ENCODE data around the gene VSIG10L2.

The VSIG10L2 gene

DNA sequence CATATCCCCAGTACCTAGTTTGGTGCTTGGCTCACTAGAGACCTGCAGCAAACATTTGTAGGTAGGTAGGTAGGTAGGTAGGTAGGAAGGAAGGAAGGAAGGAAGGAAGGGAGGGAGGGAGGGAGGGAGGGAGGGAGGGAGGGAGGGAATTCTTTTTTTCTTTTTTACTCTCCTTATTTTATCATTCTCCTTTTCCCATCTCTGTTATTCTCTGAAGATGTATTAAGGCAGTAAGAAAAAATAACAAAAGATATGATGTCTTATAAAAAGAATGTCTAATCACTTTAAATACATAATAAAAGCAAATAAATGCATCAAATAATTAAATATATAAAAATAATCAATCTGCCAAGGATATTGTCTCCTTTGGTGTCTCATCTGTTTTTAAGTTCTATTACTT is 28.4 kb downstream of the VSIG10L2 start:
- Mint-ChIP-seq H3K4me3 (no peak overlapping the region), H3K27ac (no peak overlapping the region), H3K4me1 (peaks cover 5% of the 10 kb centered on the region), H3K27me3 (ENCODE audit: low read depth, poor library complexity) (no peaks in the 10 kb centered on the region), H3K9me3 (no peaks in the 10 kb centered on the region), H3K36me3 (ENCODE audit: low read depth) (peaks cover 86% of the 10 kb centered on the region)
- TF ChIP-seq, protein P1, sequence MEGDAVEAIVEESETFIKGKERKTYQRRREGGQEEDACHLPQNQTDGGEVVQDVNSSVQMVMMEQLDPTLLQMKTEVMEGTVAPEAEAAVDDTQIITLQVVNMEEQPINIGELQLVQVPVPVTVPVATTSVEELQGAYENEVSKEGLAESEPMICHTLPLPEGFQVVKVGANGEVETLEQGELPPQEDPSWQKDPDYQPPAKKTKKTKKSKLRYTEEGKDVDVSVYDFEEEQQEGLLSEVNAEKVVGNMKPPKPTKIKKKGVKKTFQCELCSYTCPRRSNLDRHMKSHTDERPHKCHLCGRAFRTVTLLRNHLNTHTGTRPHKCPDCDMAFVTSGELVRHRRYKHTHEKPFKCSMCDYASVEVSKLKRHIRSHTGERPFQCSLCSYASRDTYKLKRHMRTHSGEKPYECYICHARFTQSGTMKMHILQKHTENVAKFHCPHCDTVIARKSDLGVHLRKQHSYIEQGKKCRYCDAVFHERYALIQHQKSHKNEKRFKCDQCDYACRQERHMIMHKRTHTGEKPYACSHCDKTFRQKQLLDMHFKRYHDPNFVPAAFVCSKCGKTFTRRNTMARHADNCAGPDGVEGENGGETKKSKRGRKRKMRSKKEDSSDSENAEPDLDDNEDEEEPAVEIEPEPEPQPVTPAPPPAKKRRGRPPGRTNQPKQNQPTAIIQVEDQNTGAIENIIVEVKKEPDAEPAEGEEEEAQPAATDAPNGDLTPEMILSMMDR (IDR thresholded peaks at IDR 0.05), result no peak
- DNase-seq, result no peak

DNA sequence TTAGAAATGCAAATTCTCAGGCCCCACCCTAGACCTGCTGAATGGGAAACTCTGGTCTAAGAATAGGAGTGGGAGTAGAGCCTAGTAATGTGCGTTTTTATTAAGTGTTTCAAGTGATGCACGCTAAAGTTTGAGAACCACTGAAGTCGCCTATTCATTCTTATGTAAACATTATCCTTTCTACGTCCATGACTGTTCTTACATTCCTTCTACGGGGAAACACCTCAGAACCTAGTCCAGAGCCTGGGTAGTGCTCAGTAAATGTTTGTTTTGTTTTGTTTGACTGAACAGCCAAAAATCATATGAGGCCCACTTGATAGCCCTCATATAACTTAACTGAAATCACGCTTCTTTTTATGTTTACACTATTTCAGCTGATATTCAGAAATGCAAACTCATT is 29.8 kb downstream of the VSIG10L2 start:
- no peaks in the 10 kb centered on the region for H3K27me3 Mint-ChIP-seq (ENCODE audit: low read depth, poor library complexity)
- H3K4me1 Mint-ChIP-seq, result peaks cover 4% of the 10 kb centered on the region
- no peak overlapping the region for H3K4me3 Mint-ChIP-seq
- H3K36me3 Mint-ChIP-seq (ENCODE audit: low read depth), result peaks cover 77% of the 10 kb centered on the region
- H3K9me3 Mint-ChIP-seq, result no peaks in the 10 kb centered on the region
- H3K27ac Mint-ChIP-seq, result no peak overlapping the region
- TF ChIP-seq, protein P1 (IDR thresholded peaks at IDR 0.05), result no peak
- DNase-seq, result no peak

DNA sequence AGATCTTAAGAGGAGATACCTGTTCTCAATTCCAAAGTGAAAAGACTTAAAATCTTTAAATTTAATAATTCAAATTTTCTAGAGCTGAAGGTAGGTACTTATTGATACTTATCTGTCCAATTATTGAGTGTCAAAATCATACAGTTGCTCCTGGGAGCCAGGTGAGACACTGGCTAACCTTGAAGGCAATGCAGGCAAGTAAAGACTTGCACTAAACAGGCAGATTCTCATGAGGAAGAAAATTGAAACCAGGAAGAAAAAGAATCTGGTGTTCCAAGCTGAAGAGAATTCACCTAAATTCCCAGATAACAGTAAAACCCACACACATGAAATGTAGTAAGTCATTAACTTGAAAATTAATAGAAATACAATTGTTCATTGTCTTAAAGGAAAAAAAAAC is 30.3 kb downstream of the VSIG10L2 start:
- Mint-ChIP-seq H3K4me1 (peaks cover 4% of the 10 kb centered on the region), H3K27ac (no peak overlapping the region), H3K4me3 (no peak overlapping the region), H3K36me3 (ENCODE audit: low read depth) (peaks cover 77% of the 10 kb centered on the region), H3K9me3 (no peaks in the 10 kb centered on the region), H3K27me3 (ENCODE audit: low read depth, poor library complexity) (no peaks in the 10 kb centered on the region)
- no peak for DNase-seq
- TF ChIP-seq, protein P1 (IDR thresholded peaks at IDR 0.05), result no peak

DNA sequence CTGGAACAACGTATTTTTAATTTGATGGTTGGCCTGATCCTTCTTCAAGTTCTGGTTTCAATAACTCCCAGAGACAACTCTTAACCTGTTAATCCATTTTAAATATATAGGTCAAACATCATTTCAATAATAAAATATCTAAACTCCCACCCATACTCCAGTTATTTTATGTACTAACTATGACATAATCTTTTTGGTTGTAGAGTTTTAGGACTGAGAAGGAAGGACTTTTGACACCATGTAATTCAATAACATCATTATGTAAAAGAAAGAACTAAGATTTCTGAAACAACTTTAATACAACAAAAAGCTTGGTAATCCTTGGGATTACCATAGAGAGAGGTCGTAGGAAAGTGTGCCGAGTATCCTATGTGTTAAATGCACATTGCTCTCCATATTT is 31.5 kb downstream of the VSIG10L2 start:
- H3K27ac Mint-ChIP-seq, result no peak overlapping the region
- peaks cover 72% of the 10 kb centered on the region for H3K36me3 Mint-ChIP-seq (ENCODE audit: low read depth)
- H3K9me3 Mint-ChIP-seq, result no peaks in the 10 kb centered on the region
- H3K4me3 Mint-ChIP-seq, result no peak overlapping the region
- H3K4me1 Mint-ChIP-seq, result peaks cover 4% of the 10 kb centered on the region
- TF ChIP-seq, protein P1 (IDR thresholded peaks at IDR 0.05), result no peak
- DNase-seq, result no peak
- no peaks in the 10 kb centered on the region for H3K27me3 Mint-ChIP-seq (ENCODE audit: low read depth, poor library complexity)

DNA sequence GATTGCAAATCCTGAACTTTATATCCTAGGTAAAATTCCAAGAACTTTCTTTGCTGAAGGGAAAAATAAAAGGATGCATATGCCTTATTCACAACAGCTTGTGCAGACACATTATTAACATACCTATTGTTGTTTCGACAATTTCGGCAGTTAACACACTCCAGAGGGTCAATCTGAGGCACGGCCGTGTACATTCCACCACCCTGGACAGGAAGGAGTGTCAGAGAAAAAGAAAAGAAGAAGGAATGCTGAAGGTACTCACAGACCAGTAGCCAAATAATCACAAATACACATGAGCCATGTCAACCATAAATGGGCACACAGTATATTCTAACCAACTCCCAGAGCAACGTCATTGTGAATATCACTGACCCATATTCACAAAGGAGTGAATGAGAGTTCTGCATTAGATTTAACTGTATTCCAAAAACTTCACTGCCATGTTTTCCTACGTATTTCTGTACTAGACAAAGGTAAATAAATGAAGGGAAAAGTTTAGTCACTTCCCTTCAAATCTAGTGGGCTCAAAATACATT is 32.4 kb downstream of the VSIG10L2 start:
- no peaks in the 10 kb centered on the region for H3K27me3 Mint-ChIP-seq (ENCODE audit: low read depth, poor library complexity)
- H3K9me3 Mint-ChIP-seq, result no peaks in the 10 kb centered on the region
- H3K27ac Mint-ChIP-seq, result no peak overlapping the region
- H3K36me3 Mint-ChIP-seq (ENCODE audit: low read depth), result peaks cover 73% of the 10 kb centered on the region
- H3K4me1 Mint-ChIP-seq, result peaks cover 4% of the 10 kb centered on the region
- TF ChIP-seq, protein P1 (IDR thresholded peaks at IDR 0.05), result no peak
- no peak overlapping the region for H3K4me3 Mint-ChIP-seq
- no peak for DNase-seq

DNA sequence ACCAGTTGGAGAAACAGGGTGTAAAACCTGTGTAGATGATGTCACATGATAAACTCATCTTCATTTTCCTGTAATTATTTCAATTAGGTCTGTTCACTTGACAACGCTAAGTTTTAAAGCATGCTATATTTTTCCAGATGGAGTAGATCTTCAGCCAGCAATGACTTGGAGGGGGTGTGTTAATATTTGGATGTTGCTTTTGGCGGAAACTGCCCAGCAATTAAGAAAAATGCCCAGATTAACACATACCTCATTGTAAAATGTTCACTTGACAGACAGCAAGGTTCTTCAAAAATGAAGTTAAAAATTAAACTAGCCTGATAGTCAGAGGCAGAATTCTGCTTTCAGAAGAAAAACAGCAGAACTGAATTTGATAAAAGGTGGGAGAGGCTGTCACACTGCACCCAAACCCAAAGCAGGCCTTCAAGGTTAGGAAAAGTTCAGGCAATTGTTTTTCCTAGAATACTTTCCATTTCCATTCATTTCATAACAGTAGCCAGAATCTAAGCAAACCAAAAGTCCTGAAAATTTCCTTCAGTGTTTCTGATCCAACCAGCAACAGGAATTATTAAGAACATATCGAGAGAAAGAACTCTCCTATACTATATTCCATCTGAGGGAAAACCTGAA is 33.0 kb downstream of the VSIG10L2 start:
- peaks cover 4% of the 10 kb centered on the region for H3K4me1 Mint-ChIP-seq
- peaks cover 74% of the 10 kb centered on the region for H3K36me3 Mint-ChIP-seq (ENCODE audit: low read depth)
- H3K27ac Mint-ChIP-seq, result no peak overlapping the region
- DNase-seq, result no peak
- no peaks in the 10 kb centered on the region for H3K9me3 Mint-ChIP-seq
- H3K27me3 Mint-ChIP-seq (ENCODE audit: low read depth, poor library complexity), result no peaks in the 10 kb centered on the region
- TF ChIP-seq, protein P1 (IDR thresholded peaks at IDR 0.05), result no peak
- no peak overlapping the region for H3K4me3 Mint-ChIP-seq

Data from nephron progenitor cell (in vitro differentiated cells).